GM12865 (cell line): ENCODE results near the gene TIAM1.

Source experiments
- DNase-seq: peaks from one replicate; pipeline ENCODE4 v3.0.0; 2010; ENCODE audit warnings: low read depth
- H3K4me3 ChIP-seq: 2 replicates; pipeline ENCODE4 v1.5.1; 2011; ENCODE audit warnings: mild to moderate bottlenecking, low read depth, low read length, control low read depth
- CTCF ChIP-seq: IDR thresholded peaks from 2 replicates; pipeline ENCODE4 v1.5.1; 2011; ENCODE audit warnings: low read length, control low read depth, low read depth, inconsistent platforms; ENCODE audit not compliant: insufficient read depth; ENCODE audit errors: missing control alignments

The TIAM1 gene

DNA sequence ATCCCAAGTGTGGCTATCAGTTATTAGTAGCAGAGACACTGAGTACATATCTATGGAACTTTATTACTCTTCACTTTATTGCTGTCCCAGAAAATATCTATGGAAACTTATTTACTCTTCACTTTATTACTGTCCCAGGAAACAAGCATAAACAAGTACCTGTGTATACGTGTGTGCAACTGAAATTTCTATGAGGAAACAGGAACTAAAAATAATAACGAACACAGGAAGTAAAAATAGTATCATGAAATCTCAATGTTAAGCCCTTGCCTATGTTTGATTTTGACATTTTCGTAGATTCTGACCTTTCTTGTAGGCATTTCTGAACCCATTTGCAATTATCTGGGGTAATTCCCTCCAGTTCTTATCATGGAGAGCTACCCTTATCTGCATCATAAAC, 240.9 kb downstream of the TIAM1 start:
- no peak for TF ChIP-seq CTCF
- no peak for DNase-seq
- no peak overlapping the region for H3K4me3 ChIP-seq

- no peak for DNase-seq
- no peak for TF ChIP-seq CTCF
Measured at GRCh38 chr21:31099122-31099521, 244.9 kb downstream of the TIAM1 start.

DNA sequence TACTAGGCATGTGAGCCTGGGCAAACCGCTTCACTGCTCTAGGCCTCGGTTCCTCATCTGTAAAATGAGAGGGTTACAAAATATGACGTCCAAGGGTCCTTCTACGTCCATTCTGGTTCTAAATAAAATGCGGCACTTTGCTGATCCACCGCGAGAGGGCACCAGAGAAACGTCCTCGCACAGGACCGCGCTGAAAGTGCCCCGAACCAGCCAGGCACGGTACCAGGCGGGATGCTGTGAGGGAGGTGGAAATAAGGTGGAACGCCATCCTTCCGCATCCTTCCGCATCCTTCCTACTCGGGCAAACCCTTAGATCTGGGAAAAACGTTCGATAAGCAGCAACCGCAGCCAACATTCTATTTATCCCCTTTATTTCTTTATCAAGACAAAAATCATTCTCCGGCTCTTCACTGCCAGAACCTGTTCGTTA, 245.5 kb downstream of the TIAM1 start:
- peak; percentile 84 for TF ChIP-seq CTCF
- H3K4me3 ChIP-seq, result no peak overlapping the region
- peak; percentile 73 for DNase-seq

More at GRCh38 chr21:31099122-31099521, 244.9 kb downstream of the TIAM1 start:
- no peak overlapping the region for H3K4me3 ChIP-seq

GRCh38 chr21:31092832-31093625, 251.0 kb downstream of the TIAM1 start:
- TF ChIP-seq CTCF, result no peak
- no peak overlapping the region for H3K4me3 ChIP-seq
- DNase-seq, result no peak

DNA sequence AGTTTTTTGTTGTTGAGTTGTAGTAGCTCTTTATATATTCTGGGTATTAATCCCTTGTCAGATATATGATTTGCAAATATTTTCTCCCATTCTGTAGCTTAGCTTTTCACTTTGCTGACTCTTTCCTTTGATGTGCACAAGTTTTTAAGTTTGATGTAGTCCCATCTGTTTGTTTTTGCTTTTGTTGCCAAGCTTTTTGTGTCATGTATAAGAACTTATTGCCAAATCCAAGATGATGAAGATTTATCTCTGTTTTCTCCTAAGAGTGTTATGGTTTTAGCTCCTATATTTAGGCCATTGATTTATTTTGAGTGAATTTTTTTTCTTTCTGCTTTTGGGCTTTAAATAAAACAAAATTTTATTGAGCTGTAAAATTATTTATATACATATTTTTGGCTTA, 253.7 kb downstream of the TIAM1 start:
- TF ChIP-seq CTCF, result no peak
- DNase-seq, result no peak
- H3K4me3 ChIP-seq, result no peak overlapping the region

- DNase-seq, result no peak
- H3K4me3 ChIP-seq, result no peak overlapping the region
- no peak for TF ChIP-seq CTCF
Measured at GRCh38 chr21:31088474-31088751, 255.6 kb downstream of the TIAM1 start.
